A549 (cell line): Measurements from ENCODE around the gene BCAP31.

Experiments used
- GATA3 ChIP-seq: IDR thresholded peaks from 2 replicates; pipeline ENCODE4 v1.6.1; 2012; ENCODE audit warnings: borderline replicate concordance
- JUN ChIP-seq, 2 experiments: fragments of >200 bp; sonication (Bioruptor Twin); formaldehyde crosslinking; IDR thresholded peaks; 2 replicates in 1 of 2; 3 replicates in 1 of 2; pipeline ENCODE4 v1.6.1; 2016 to 2017
- KDM5A ChIP-seq: fragments of 200-600 bp; sonication (generic); IDR thresholded peaks from 2 replicates; pipeline ENCODE4 v1.6.1; 2016; ENCODE audit warnings: antibody characterized with exemption, mild to moderate bottlenecking
- TF ChIP-seq, protein P1 (sequence below): fragments of >200 bp; sonication (Bioruptor Twin); formaldehyde crosslinking; IDR thresholded peaks from 3 replicates; pipeline ENCODE4 v1.5.1; 2016
- TF ChIP-seq, protein P2 (sequence below): fragments of 450-650 bp; IDR thresholded peaks from 2 replicates; pipeline ENCODE4 v1.6.1; 2014; ENCODE audit warnings: antibody characterized with exemption

DNA sequence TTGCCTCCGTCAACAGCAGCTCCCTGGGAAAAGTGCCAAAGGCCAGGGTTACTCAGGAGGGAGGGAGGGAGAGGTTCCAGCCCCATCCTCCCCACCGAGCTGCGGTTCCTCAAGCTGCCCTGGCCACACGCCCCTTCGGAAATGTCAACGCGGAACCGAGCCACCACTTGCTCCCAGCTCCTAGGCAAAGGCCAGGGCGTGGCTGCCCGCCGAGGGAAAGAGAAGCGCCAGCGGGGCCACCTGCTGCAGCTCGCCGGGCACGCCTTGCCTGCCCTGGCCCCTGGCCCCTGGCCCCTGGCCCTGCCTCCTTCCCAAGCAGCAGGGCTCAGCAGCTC is 21.2 kb downstream of the BCAP31 start:
- TF ChIP-seq, protein P1, sequence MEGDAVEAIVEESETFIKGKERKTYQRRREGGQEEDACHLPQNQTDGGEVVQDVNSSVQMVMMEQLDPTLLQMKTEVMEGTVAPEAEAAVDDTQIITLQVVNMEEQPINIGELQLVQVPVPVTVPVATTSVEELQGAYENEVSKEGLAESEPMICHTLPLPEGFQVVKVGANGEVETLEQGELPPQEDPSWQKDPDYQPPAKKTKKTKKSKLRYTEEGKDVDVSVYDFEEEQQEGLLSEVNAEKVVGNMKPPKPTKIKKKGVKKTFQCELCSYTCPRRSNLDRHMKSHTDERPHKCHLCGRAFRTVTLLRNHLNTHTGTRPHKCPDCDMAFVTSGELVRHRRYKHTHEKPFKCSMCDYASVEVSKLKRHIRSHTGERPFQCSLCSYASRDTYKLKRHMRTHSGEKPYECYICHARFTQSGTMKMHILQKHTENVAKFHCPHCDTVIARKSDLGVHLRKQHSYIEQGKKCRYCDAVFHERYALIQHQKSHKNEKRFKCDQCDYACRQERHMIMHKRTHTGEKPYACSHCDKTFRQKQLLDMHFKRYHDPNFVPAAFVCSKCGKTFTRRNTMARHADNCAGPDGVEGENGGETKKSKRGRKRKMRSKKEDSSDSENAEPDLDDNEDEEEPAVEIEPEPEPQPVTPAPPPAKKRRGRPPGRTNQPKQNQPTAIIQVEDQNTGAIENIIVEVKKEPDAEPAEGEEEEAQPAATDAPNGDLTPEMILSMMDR = no peak
- TF ChIP-seq JUN (IDR thresholded peaks at IDR 0.05) (no peak), KDM5A (no peak), GATA3 (no peak)
- TF ChIP-seq, protein P2, sequence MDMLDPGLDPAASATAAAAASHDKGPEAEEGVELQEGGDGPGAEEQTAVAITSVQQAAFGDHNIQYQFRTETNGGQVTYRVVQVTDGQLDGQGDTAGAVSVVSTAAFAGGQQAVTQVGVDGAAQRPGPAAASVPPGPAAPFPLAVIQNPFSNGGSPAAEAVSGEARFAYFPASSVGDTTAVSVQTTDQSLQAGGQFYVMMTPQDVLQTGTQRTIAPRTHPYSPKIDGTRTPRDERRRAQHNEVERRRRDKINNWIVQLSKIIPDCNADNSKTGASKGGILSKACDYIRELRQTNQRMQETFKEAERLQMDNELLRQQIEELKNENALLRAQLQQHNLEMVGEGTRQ = no peak
